WTC11 (cell line): Measurements from ENCODE around the gene CD28. TPM values are rescaled to one million over a fixed set of nuclear protein-coding genes. Genes with fewer than 3 reads are reported as not detected.

Experiments used
- ATAC-seq: fragments of 200-7000 bp; cut with Tn5 transposase; 2 replicates; pipeline ENCODE4 v1.10.0; 2021; ENCODE audit warnings: mild to moderate bottlenecking, moderate library complexity
- CTCF ChIA-PET: fragments of 300-600 bp; sonication (Branson Sonifier 250); formaldehyde crosslinking; loops from one replicate; lab custom pipeline; 2021; ENCODE audit warnings: antibody characterized with exemption; lab: Charles Lee
- POLR2A ChIA-PET: fragments of 350-600 bp; sonication (Branson Sonifier 250); formaldehyde crosslinking; loops from one replicate; lab custom pipeline; 2021; ENCODE audit warnings: antibody characterized with exemption; lab: Charles Lee
- DNase-seq: peaks from one replicate; pipeline ENCODE4 v3.0.0; 2021; ENCODE audit warnings: low spot score
- H3K27ac Mint-ChIP-seq: 2 replicates; pipeline ENCODE4 v1.8.0; 2021; ENCODE audit warnings: mixed read lengths
- H3K27me3 Mint-ChIP-seq: 2 replicates; pipeline ENCODE4 v1.8.0; 2021; ENCODE audit warnings: low read depth, mild to moderate bottlenecking, moderate library complexity, mixed read lengths
- H3K36me3 Mint-ChIP-seq: 2 replicates; pipeline ENCODE4 v1.8.0; 2021; ENCODE audit warnings: mixed read lengths
- H3K4me1 Mint-ChIP-seq: 2 replicates; pipeline ENCODE4 v1.8.0; 2022; ENCODE audit warnings: mixed read lengths
- H3K4me3 Mint-ChIP-seq: 2 replicates; pipeline ENCODE4 v1.8.0; 2021; ENCODE audit warnings: mild to moderate bottlenecking, moderate library complexity, mixed read lengths
- H3K9me3 Mint-ChIP-seq: 2 replicates; pipeline ENCODE4 v1.8.0; 2021; ENCODE audit warnings: mixed read lengths
- ARID4B ChIP-seq: sonication (generic); formaldehyde crosslinking; IDR thresholded peaks from 2 replicates; pipeline ENCODE4 v1.8.0; 2023; ENCODE audit warnings: missing genetic modification reagents, mild to moderate bottlenecking, borderline replicate concordance
- CBFB ChIP-seq: sonication (generic); formaldehyde crosslinking; IDR thresholded peaks from 2 replicates; pipeline ENCODE4 v1.8.1; 2022; ENCODE audit warnings: mild to moderate bottlenecking, low read depth, missing genetic modification reagents
- ELF4 ChIP-seq: sonication (generic); formaldehyde crosslinking; IDR thresholded peaks from 2 replicates; pipeline ENCODE4 v1.8.1; 2022; ENCODE audit warnings: low read depth, mild to moderate bottlenecking, moderate library complexity, missing genetic modification reagents
- IRF1 ChIP-seq: sonication (generic); formaldehyde crosslinking; IDR thresholded peaks from 2 replicates; pipeline ENCODE4 v1.8.0; 2023; ENCODE audit warnings: missing genetic modification reagents
- MXD4 ChIP-seq: fragments of 250-450 bp; sonication (Bioruptor Pico); IDR thresholded peaks from 2 replicates; pipeline ENCODE4 v1.8.0; 2021; ENCODE audit warnings: mild to moderate bottlenecking, moderate library complexity, borderline replicate concordance
- NFE2L1 ChIP-seq: sonication (generic); formaldehyde crosslinking; IDR thresholded peaks from 2 replicates; pipeline ENCODE4 v1.8.1; 2023; ENCODE audit warnings: missing genetic modification reagents
- OVOL2 ChIP-seq: fragments of 250-450 bp; sonication (Bioruptor Pico); IDR thresholded peaks from 2 replicates; pipeline ENCODE4 v1.9.0; 2021; ENCODE audit warnings: mild to moderate bottlenecking, borderline replicate concordance
- PREB ChIP-seq: sonication (generic); formaldehyde crosslinking; IDR thresholded peaks from 2 replicates; pipeline ENCODE4 v1.8.1; 2022; ENCODE audit warnings: mild to moderate bottlenecking, missing genetic modification reagents, moderate library complexity, borderline replicate concordance
- RELA ChIP-seq: sonication (generic); formaldehyde crosslinking; IDR thresholded peaks from 2 replicates; pipeline ENCODE4 v1.8.1; 2022; ENCODE audit warnings: missing genetic modification reagents, mild to moderate bottlenecking, borderline replicate concordance
- ZNF138 ChIP-seq: sonication (generic); formaldehyde crosslinking; conservative IDR thresholded peaks from 2 replicates; pipeline ENCODE4 v1.8.1; 2022; ENCODE audit warnings: mild to moderate bottlenecking, moderate library complexity, missing genetic modification reagents
- ZNF219 ChIP-seq: sonication (generic); formaldehyde crosslinking; IDR thresholded peaks from 2 replicates; pipeline ENCODE4 v1.8.0; 2023; ENCODE audit warnings: missing genetic modification reagents, mild to moderate bottlenecking, borderline replicate concordance
- ZNF317 ChIP-seq: sonication (generic); formaldehyde crosslinking; IDR thresholded peaks from 2 replicates; pipeline ENCODE4 v1.8.1; 2023; ENCODE audit warnings: low read depth, mild to moderate bottlenecking, moderate library complexity, missing genetic modification reagents, borderline replicate concordance
- ZNF396 ChIP-seq: fragments of 250-450 bp; sonication (Bioruptor Pico); IDR thresholded peaks from 2 replicates; pipeline ENCODE4 v1.8.0; 2021; ENCODE audit warnings: mild to moderate bottlenecking, moderate library complexity, borderline replicate concordance
- ZNF512 ChIP-seq: sonication (generic); formaldehyde crosslinking; IDR thresholded peaks from 2 replicates; pipeline ENCODE4 v1.8.1; 2022; ENCODE audit warnings: missing genetic modification reagents, borderline replicate concordance
- total RNA-seq: library from RNA; stranded (reverse); gene quantifications from 3 replicates; pipeline ENCODE4 v1.2.3, GENCODE V29; 2021
- TF ChIP-seq, protein P1 (sequence below): sonication (generic); formaldehyde crosslinking; IDR thresholded peaks from 2 replicates; pipeline ENCODE4 v1.8.0; 2022; ENCODE audit warnings: missing genetic modification reagents
- TF ChIP-seq, protein P2 (sequence below): sonication (generic); formaldehyde crosslinking; IDR thresholded peaks from 2 replicates; pipeline ENCODE4 v1.8.0; 2022; ENCODE audit warnings: mild to moderate bottlenecking, missing genetic modification reagents
- TF ChIP-seq, protein P3 (sequence below): sonication (generic); formaldehyde crosslinking; conservative IDR thresholded peaks from 2 replicates; pipeline ENCODE4 v1.8.1; 2023; ENCODE audit warnings: mild to moderate bottlenecking, low read depth, missing genetic modification reagents, moderate library complexity

Gene CD28
- total RNA-seq, 1 experiment from 2014 or later = 0.11 TPM

DNA sequence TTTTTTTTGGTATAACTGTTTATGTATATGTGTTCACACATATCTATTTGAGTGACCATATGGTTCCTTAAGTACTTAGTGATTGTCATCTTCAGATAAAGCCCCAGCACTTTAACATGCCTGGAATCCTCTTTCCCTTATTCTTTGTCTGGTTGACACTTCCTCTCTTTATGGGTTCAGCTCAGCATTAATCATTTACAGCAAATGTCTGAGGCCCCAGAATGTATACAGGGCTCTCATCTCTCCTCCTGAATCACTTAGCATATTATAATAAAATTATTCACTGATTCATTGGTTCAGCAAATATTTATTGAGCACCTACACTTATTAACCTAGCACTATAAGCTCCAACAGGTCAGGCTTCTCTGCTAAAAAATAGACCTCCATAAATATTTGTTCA lies 43.5 kb upstream of the CD28 start (continued):
- TF ChIP-seq IRF1 (no peak), ELF4 (CRISPR knock-in tag) (no peak), ZNF512 (CRISPR knock-in tag) (no peak), RELA (CRISPR knock-in tag) (no peak), PREB (CRISPR knock-in tag) (no peak)
- TF ChIP-seq, protein P1, sequence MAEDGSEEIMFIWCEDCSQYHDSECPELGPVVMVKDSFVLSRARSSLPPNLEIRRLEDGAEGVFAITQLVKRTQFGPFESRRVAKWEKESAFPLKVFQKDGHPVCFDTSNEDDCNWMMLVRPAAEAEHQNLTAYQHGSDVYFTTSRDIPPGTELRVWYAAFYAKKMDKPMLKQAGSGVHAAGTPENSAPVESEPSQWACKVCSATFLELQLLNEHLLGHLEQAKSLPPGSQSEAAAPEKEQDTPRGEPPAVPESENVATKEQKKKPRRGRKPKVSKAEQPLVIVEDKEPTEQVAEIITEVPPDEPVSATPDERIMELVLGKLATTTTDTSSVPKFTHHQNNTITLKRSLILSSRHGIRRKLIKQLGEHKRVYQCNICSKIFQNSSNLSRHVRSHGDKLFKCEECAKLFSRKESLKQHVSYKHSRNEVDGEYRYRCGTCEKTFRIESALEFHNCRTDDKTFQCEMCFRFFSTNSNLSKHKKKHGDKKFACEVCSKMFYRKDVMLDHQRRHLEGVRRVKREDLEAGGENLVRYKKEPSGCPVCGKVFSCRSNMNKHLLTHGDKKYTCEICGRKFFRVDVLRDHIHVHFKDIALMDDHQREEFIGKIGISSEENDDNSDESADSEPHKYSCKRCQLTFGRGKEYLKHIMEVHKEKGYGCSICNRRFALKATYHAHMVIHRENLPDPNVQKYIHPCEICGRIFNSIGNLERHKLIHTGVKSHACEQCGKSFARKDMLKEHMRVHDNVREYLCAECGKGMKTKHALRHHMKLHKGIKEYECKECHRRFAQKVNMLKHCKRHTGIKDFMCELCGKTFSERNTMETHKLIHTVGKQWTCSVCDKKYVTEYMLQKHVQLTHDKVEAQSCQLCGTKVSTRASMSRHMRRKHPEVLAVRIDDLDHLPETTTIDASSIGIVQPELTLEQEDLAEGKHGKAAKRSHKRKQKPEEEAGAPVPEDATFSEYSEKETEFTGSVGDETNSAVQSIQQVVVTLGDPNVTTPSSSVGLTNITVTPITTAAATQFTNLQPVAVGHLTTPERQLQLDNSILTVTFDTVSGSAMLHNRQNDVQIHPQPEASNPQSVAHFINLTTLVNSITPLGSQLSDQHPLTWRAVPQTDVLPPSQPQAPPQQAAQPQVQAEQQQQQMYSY (CRISPR knock-in tag) = no peak

DNA sequence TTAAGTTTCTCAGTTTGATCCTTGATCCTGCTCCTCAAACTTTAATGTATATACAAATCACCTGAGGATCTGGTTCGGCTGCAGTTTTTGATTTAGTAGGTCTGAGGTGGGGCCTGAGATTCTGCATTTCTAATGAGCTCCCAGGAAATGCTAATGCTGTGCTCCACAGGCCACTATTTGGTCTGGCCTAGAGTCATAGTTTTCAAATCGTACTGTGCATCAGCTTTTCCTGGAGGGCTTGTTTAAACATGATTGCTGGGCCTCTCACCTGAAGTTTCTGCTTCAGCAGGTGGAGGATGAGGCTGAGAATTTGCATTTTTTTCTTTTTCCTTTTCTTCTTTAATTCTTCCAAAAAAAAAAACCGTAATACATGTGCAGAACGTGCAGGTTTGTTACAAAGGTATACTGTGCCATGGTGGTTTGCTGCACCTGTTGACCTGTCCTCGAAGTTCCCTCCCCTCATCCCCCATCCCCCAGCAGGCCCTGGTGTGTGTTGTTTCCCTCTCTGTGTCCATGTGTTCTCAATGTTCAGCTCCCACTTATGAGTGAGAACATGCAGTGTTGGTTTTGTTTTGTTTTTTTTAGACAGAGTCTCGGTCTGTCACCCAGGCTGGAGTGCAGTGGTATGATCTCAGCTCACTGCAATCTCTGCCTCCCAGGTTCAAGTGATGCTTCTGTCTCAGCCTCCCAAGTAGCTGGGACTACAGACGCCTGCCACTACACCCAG lies 42.2 kb upstream of the CD28 start:
- ChIA-PET CTCF (interaction anchor here (0.6 to 1.1 kb wide), 2 partner anchors 9 to 57 kb away, joined by 3 to 5 read pairs; no protein-coding TSS in a partner anchor), POLR2A (no interaction called here)
- ATAC-seq = peak; percentile 58
- Mint-ChIP-seq H3K27me3 (no peaks in the 10 kb centered on the region), H3K9me3 (no peaks in the 10 kb centered on the region), H3K4me3 (peak overlapping the region; percentile 51), H3K27ac (peak overlapping the region; percentile 88), H3K36me3 (no peaks in the 10 kb centered on the region), H3K4me1 (peaks cover 37% of the 10 kb centered on the region)
- TF ChIP-seq ARID4B (no peak), ZNF396 (CRISPR knock-in tag) (no peak), IRF1 (no peak), ZNF219 (CRISPR knock-in tag) (no peak), ZNF317 (no peak), MXD4 (CRISPR knock-in tag) (no peak), ELF4 (CRISPR knock-in tag) (no peak), ZNF138 (CRISPR knock-in tag) (no peak), CBFB (CRISPR knock-in tag) (no peak), OVOL2 (no peak), NFE2L1 (no peak)
- TF ChIP-seq, protein P2, sequence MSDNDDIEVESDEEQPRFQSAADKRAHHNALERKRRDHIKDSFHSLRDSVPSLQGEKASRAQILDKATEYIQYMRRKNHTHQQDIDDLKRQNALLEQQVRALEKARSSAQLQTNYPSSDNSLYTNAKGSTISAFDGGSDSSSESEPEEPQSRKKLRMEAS (CRISPR knock-in tag) = no peak
- TF ChIP-seq, protein P3, sequence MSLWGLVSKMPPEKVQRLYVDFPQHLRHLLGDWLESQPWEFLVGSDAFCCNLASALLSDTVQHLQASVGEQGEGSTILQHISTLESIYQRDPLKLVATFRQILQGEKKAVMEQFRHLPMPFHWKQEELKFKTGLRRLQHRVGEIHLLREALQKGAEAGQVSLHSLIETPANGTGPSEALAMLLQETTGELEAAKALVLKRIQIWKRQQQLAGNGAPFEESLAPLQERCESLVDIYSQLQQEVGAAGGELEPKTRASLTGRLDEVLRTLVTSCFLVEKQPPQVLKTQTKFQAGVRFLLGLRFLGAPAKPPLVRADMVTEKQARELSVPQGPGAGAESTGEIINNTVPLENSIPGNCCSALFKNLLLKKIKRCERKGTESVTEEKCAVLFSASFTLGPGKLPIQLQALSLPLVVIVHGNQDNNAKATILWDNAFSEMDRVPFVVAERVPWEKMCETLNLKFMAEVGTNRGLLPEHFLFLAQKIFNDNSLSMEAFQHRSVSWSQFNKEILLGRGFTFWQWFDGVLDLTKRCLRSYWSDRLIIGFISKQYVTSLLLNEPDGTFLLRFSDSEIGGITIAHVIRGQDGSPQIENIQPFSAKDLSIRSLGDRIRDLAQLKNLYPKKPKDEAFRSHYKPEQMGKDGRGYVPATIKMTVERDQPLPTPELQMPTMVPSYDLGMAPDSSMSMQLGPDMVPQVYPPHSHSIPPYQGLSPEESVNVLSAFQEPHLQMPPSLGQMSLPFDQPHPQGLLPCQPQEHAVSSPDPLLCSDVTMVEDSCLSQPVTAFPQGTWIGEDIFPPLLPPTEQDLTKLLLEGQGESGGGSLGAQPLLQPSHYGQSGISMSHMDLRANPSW (CRISPR knock-in tag) = no peak
- DNase-seq = no peak
